Endometrial microvascular endothelial cells (primary cell): ENCODE data around the gene POLN. TPM values are rescaled to one million over a fixed set of nuclear protein-coding genes. Genes with fewer than 3 reads are reported as not detected.

Experiments used
- in situ Hi-C: cut with HindIII; loops from 2 replicates; pipeline ENCODE4 v1.10.0; 2017; ENCODE audit warnings: low sequenced_read_pairs, low pct_unique_long_range_greater_than_20kb; ENCODE audit errors: inconsistent ontology term
- total RNA-seq: library from RNA; depleted of rRNA; stranded (reverse); fragments of >200 nt; gene quantifications from one replicate; pipeline ENCODE4 v1.2.3, GENCODE V29; 2015; ENCODE audit errors: inconsistent ontology term

The POLN gene
- total RNA-seq, 1 donor from 2014 or later = 2.3 TPM

- in situ Hi-C loops = no loop called here
Measured at GRCh38 chr4:2142630-2143427, 99.1 kb downstream of the POLN start.

GRCh38 chr4:2141762-2142451 lies 100.0 kb downstream of the POLN start:
- in situ Hi-C loops = no loop called here

GRCh38 chr4:2141022-2141761 lies 100.7 kb downstream of the POLN start:
- in situ Hi-C loops = no loop called here

- in situ Hi-C loops = no loop called here
Measured at GRCh38 chr4:2138846-2139500, 102.9 kb downstream of the POLN start.

GRCh38 chr4:2136726-2137125 lies 105.2 kb downstream of the POLN start:
- in situ Hi-C loops = no loop called here

GRCh38 chr4:2135083-2135482 lies 106.8 kb downstream of the POLN start:
- in situ Hi-C loops = no loop called here

GRCh38 chr4:2132438-2132837 lies 109.5 kb downstream of the POLN start:
- in situ Hi-C loops = no loop called here

- in situ Hi-C loops = no loop called here
Measured at GRCh38 chr4:2127609-2128332, 114.2 kb downstream of the POLN start.

GRCh38 chr4:2126309-2127043 lies 115.4 kb downstream of the POLN start:
- in situ Hi-C loops = no loop called here

GRCh38 chr4:2125831-2126230 lies 116.1 kb downstream of the POLN start:
- in situ Hi-C loops = no loop called here

- in situ Hi-C loops = no loop called here
Measured at GRCh38 chr4:2125023-2125422, 116.9 kb downstream of the POLN start.

GRCh38 chr4:2116687-2117400 lies 125.1 kb downstream of the POLN start:
- in situ Hi-C loops = no loop called here

- in situ Hi-C loops = no loop called here
Measured at GRCh38 chr4:2105559-2105958, 136.4 kb downstream of the POLN start.

GRCh38 chr4:2104556-2105345 lies 137.2 kb downstream of the POLN start:
- in situ Hi-C loops = no loop called here

- in situ Hi-C loops = no loop called here
Measured at GRCh38 chr4:2103843-2104547, 137.9 kb downstream of the POLN start.
